Calu3 (cell line): ENCODE data around the gene KRTAP20-2. TPM values are rescaled to one million over a fixed set of nuclear protein-coding genes. Genes with fewer than 3 reads are reported as not detected.

Source experiments
- BruUV-seq: library from RNA; stranded (reverse); fragments of 400-500 nt; replicated peaks from 2 replicates; lab custom pipeline; 2021; lab: Mats Ljungman, UMichigan
- CTCF ChIA-PET: fragments of 300-600 bp; sonication (Branson Sonifier 250); formaldehyde crosslinking; loops from one replicate; lab custom pipeline; 2022; ENCODE audit warnings: antibody characterized with exemption; lab: Charles Lee
- DNase-seq: peaks from one replicate; pipeline ENCODE4 v3.0.0; 2022
- H3K27ac Mint-ChIP-seq: one replicate; pipeline ENCODE4 v1.8.0; 2022; ENCODE audit warnings: mixed read lengths; ENCODE audit not compliant: unreplicated experiment
- H3K27me3 Mint-ChIP-seq: one replicate; pipeline ENCODE4 v1.8.0; 2022; ENCODE audit warnings: mixed read lengths; ENCODE audit not compliant: unreplicated experiment
- H3K36me3 Mint-ChIP-seq: one replicate; pipeline ENCODE4 v1.8.0; 2022; ENCODE audit warnings: mild to moderate bottlenecking, moderate library complexity, mixed read lengths; ENCODE audit not compliant: insufficient read depth, unreplicated experiment
- H3K4me1 Mint-ChIP-seq: one replicate; pipeline ENCODE4 v1.8.0; 2022; ENCODE audit warnings: mild to moderate bottlenecking, low read depth, mixed read lengths; ENCODE audit not compliant: unreplicated experiment
- H3K4me3 Mint-ChIP-seq: one replicate; pipeline ENCODE4 v1.8.0; 2022; ENCODE audit warnings: mild to moderate bottlenecking, low read depth, moderate library complexity, mixed read lengths; ENCODE audit not compliant: unreplicated experiment
- H3K9me3 Mint-ChIP-seq: one replicate; pipeline ENCODE4 v1.8.0; 2022; ENCODE audit warnings: low read depth, mixed read lengths; ENCODE audit not compliant: unreplicated experiment
- intact Hi-C: fragments of 100-400 bp; cut with micrococcal nuclease; formaldehyde crosslinking; loops from one replicate; pipeline ENCODE4 v1.10.0; 2022; ENCODE audit not compliant: unreplicated experiment
- total RNA-seq: library from RNA; stranded (reverse); gene quantifications from 2 replicates; pipeline ENCODE4 v1.2.3, GENCODE V29; 2022
- TF ChIP-seq, protein P1 (sequence below): fragments of 200-600 bp; IDR thresholded peaks from one replicate; pipeline ENCODE4 v1.8.0; 2022; ENCODE audit warnings: antibody characterized with exemption; ENCODE audit not compliant: unreplicated experiment

The KRTAP20-2 gene
- total RNA-seq, 1 experiment from 2014 or later: not detected

DNA sequence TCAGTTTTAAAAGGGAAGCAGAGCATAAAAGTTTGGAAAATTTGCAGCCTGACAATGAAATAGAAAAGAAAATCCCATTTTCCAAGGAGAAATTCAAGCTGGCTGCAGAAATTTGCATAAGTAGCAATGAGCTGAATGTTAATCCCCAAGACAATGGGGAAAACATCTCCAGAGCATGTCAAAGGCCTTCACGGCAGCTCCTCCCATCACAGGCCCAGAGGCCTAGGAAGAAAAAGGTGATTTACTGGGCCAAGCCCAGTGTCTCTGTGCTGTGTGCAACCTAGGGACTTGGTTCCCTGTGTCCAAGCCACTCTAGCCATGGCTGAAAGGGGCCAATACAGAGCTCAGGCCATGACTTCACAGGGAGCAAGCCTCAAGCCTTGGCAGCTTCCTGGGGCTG, 33.8 kb downstream of the KRTAP20-2 start:
- no peaks in the 10 kb centered on the region for H3K36me3 Mint-ChIP-seq
- peaks cover 11% of the 10 kb centered on the region for H3K9me3 Mint-ChIP-seq
- CTCF ChIA-PET: no interaction called here

DNA sequence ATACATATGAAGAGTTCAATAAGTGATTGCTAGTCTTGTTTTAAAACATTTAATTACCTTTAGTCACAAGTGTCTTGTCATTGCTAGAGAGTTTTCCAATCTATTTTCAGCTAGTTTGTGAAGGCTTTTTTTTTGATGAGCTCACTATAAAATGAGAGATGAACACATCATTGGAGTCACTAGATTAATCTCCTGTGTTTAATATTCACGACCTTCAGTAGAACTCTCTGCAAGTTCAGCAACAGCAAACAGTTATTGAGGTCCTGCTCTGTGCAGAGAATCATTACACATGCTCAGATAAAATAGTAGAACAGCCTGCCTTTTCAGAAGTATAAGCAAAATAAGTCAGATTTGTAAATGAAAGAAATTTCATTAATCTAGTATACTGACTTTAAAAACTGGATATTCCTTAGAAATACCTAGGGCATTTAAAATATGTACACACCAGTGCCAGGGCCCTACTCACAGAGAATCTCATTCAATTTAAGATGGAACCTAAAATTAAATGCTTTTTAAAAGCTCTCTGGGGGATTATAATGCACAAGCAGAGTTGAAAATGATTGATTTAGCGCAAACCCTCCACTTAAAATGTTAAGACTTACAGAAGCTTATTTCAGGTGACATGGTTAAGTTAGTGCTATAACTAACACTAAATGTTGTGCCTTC, 38.1 kb downstream of the KRTAP20-2 start:
- no TSS peak for BruUV-seq
- H3K4me1 Mint-ChIP-seq: no peaks in the 10 kb centered on the region
- CTCF ChIA-PET: no interaction called here
- H3K27me3 Mint-ChIP-seq: no peaks in the 10 kb centered on the region
- no peak overlapping the region for H3K4me3 Mint-ChIP-seq
- TF ChIP-seq, protein P1, sequence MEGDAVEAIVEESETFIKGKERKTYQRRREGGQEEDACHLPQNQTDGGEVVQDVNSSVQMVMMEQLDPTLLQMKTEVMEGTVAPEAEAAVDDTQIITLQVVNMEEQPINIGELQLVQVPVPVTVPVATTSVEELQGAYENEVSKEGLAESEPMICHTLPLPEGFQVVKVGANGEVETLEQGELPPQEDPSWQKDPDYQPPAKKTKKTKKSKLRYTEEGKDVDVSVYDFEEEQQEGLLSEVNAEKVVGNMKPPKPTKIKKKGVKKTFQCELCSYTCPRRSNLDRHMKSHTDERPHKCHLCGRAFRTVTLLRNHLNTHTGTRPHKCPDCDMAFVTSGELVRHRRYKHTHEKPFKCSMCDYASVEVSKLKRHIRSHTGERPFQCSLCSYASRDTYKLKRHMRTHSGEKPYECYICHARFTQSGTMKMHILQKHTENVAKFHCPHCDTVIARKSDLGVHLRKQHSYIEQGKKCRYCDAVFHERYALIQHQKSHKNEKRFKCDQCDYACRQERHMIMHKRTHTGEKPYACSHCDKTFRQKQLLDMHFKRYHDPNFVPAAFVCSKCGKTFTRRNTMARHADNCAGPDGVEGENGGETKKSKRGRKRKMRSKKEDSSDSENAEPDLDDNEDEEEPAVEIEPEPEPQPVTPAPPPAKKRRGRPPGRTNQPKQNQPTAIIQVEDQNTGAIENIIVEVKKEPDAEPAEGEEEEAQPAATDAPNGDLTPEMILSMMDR: no peak
- intact Hi-C loops: no loop called here
- H3K9me3 Mint-ChIP-seq: peaks cover 11% of the 10 kb centered on the region
- DNase-seq: no peak
- no peaks in the 10 kb centered on the region for H3K36me3 Mint-ChIP-seq
- H3K27ac Mint-ChIP-seq: no peak overlapping the region

More for the DNA sequence above, 33.8 kb downstream of the KRTAP20-2 start:
- Mint-ChIP-seq H3K27ac (no peak overlapping the region), H3K4me1 (no peaks in the 10 kb centered on the region), H3K27me3 (no peaks in the 10 kb centered on the region), H3K4me3 (no peak overlapping the region)
- TF ChIP-seq, protein P1: no peak
- intact Hi-C loops: no loop called here
- BruUV-seq: no TSS peak
- DNase-seq: no peak

DNA sequence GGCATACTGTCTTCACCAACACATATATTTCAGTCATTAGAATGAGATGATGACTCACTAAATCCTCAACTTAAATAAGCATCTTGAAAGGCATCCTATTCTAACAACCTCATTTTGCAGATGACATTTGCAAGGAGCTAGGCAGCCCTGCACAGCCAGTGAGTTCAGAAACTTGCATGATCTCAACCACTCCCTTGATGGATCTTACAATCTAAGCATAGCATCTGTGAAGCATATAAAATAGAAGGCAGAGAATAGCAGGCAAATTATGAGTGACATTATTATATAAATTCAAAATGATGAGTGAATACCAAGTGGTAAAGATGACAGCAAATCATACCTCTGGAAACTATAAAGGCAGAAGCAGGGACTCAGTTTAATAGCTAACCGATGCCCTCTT, 39.3 kb downstream of the KRTAP20-2 start:
- Mint-ChIP-seq H3K4me1 (no peaks in the 10 kb centered on the region), H3K27ac (no peak overlapping the region), H3K36me3 (no peaks in the 10 kb centered on the region), H3K27me3 (no peaks in the 10 kb centered on the region), H3K9me3 (peaks cover 9% of the 10 kb centered on the region), H3K4me3 (no peak overlapping the region)
- CTCF ChIA-PET: no interaction called here
- BruUV-seq: no TSS peak
- intact Hi-C loops: no loop called here
- TF ChIP-seq, protein P1: no peak
- no peak for DNase-seq

DNA sequence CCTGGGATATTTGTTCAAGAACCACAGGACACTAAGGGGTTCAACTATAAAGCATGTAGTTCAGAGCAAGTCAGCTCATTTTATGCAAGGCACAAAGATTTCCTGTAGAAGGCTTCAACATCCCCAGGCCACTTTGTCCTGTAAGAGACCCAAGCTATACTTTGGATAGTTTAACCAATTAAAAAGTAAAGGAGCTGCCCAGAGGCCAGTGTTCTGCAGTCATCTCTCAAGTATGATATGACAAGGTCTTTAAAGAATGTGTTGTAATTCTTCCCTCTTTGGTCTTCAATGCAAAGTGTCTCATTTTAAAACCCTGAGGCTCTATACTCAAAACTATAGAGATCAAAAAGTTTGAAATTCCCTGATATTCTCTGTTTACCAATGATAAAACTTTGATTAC, 41.7 kb downstream of the KRTAP20-2 start:
- Mint-ChIP-seq H3K27me3 (no peaks in the 10 kb centered on the region), H3K4me3 (no peak overlapping the region), H3K27ac (no peak overlapping the region), H3K4me1 (no peaks in the 10 kb centered on the region), H3K36me3 (no peaks in the 10 kb centered on the region), H3K9me3 (peaks cover 9% of the 10 kb centered on the region)
- DNase-seq: no peak
- intact Hi-C loops: no loop called here
- BruUV-seq: no TSS peak
- TF ChIP-seq, protein P1: no peak
- CTCF ChIA-PET: no interaction called here
